ENCODE measurements around the gene RXRA.

Gene RXRA

DNA sequence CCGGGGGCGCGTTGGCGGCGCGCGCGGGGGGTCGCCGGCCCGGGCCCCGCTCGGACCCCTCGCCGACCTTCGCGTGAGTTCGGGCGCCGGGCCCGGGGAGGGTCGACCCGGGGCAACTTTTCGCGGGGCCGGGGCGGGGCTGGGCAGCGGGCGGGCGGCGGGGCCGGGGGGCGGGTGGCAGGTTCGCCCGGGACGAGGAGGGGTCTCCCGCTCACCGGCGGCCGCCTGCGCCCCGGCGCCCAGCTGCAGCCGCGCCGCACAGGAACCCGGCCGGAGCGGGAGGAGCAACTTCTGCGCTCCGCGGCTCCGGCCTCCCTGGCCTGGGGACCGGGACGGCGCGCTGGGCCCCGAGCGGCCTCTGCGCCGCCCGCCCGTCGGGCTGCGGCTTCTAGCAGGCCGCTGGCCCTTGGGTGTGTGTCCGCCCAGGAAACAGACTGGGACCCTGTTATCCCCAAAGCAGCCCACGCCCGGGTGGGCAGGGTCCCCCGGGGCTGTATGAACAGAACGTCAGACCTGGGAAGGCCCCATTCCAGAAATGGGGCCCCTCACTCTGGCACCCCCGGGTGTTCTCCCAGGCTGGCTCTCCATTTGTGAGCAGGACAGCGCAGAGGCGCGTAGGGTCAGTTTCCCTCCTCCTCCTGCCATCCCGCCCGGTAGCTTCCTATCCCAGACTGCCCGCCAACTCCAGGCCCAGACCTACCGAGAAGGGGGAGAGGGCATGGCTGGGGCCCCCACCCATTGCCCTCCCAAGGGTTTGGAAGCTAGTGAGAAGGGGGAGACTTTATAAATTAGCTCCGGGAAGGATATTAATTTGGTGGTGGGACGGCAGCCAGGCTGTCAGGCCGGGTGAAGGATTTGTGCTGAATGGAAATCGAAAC lies 708 bp downstream of the RXRA start:
- no peak for DNase-seq

DNA sequence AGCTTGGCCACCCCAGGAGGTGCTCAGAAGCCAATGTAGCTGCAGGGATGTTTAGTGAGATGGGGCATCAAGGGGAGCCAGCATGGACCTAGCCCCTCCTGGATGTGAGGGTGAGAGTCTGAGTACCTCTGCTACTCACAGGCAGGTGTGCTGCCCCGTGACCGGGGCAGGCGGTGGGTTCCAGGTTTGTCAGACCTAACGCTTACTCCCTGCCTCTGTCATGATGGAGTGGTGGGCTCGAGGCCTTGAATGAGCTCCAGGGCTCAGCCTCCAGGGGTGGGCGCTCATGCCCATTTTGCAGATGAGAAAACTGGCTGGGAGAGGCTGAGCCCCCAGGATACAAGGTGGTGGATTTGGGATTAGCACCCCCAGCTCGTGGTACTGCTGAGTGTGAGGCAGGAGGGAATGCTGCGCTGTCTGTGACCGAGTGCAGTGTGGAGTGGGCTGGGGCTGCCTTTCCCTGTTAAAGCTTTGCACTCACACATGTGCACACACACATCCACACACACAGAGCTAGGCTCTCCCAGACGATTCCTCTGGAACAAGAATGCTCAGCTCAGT lies 1.5 kb downstream of the RXRA start:
- DNase-seq: no peak

DNA sequence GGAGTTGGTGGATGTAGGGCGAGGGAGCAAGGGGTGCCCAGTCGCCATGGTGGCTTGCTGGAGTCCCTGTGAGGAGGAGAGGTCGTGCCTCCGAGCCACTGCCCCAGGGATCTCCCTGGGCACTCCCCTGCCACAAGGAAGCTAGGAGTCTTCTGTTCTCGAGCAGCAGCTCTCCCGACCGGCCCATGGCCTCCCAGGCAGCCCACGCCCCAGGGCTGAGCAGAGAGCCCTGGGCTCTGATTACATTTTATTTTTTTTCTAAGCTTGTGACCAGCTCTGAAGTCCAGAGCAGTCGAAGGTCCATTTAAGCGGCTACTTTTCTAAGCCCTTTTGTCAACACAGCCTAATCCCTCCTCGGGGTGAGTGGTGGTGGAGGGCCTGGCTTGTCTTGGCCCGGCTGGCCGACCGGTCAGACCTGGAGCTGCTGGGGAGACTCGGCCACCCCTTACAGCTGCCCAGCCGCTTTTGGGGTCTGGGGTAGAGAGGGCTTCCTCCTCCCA lies 2.1 kb downstream of the RXRA start:
- DNase-seq: no peak

DNA sequence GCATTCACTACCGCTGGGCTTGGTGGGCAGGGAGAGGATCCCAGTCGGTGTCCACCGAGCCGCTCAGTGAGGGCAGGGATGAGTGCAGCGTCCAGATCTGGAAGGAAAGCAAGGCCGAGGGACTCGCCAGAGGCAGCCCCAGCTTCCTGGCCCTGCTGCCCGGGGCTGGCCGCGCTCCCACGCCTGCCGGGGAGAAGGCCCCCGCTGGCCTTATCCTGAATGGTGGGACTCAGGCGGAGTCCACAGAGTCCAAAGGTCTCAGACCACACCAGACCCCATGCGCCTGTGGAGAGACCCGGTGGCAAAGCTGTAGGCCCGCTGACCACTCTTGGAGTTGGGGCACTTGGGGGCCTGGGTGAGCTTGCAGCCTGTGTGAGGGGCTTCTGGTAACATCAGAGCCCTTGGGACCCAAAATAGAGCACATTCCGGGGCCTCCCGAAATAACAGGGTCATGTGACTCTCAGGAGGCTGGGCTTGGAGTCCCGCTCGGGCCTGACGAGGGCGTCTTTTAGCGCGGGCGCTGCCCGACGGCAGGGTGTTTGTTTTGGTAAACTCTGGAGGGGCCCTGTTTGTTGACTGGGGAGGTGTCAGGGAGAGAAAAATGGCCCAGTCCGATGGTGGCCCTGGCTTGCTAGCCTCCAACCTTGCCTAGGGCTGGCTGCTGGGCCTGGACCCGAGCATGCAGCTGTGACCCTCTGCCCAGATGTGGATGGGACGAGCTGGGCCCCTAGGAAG lies 2.8 kb downstream of the RXRA start:
- no peak for DNase-seq

DNA sequence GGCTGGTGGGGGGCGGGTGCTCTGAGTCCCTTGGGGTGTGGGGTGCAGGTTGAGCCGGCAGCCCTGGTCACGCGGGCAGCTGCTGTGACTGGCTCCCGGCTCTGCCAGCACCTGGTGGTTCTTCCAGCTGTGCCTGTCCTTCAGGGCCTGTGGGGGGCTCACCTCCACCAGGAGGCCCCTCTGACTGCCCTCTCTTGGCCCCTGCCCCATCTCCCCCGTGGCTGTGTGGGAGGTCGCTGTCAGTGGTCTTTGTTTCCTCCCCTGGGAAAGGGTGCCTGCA lies 3.3 kb downstream of the RXRA start:
- no peak for DNase-seq

DNA sequence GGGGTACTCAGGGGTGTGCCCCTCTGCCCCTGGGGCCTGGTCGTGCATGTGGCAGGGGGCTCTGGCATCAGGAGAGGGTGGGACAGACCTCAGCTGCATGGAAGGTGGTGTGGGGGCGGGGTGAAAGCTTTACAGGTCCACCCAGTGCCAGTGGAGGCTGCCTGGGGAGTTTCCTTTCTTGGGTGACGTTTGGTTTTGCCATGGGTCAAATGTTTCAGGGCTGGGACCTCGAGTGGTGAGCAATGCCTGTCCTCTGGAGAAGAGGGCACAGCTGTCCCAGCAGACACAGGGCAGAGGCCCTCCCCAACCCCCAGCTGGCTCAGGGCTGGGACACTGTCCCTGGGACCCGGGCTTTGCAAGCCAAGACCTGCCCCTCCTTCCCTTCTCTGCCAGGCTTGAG lies 3.6 kb downstream of the RXRA start:
- no peak for DNase-seq

DNA sequence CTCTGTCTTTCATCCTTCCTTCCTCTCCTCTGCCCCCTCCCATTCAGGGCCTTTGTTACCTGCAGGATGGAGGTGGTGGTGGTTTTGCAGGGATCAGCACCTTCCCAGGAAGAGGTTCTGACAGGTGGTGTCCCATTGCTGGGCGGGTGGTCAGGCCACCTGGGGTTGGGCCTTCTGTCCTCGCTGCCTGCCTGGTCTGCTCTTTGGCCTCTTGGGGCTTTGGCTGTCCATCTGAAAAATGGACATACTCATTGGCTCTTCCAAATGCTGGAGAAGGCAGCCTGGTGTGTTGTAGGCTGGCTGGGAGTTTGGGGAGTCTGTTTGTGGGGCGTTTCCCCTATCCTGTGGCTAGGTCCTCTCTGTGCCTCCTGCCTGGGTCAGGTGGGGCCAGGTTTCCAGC lies 4.3 kb downstream of the RXRA start:
- no peak for DNase-seq

DNA sequence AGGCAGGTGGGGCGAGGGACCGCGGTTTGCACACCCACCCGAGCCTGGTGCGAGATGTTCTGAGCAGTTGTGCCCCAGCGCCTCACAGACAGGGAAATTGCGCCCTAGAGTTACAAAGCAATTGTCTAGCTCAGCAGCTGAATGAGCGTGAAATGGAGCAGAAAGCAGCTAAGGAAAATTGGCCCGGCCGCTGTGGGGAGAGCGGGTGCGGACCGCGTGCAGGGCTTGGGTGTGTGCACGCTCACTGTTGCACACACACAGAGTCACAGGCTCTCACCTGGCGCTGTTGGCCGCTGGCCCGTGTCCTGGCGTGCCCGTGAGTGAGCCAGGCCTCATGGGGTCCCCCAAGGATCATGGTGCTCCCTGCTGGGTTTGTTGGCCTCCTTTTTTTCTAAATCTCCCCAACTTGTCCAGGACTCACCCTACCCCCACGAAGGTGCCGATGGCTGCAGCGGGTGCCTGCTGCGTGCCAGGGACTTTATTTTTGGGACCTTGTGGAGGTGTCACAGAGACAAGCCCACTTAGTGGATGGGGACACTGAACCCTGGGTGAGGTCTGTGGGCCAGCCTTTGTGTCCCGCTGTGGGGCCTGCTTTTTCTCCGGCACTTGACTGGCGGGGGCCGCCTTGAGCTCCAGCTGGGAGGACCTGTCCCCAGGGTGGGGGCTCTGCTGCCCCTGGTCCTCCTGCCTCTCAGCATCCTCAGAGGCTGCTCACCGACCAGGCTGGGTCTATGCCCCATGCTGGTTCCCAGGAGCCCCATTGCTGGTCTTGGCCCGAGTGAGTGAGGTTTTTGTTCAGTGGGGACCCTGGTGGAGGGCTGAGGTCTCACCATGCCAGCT lies 5.2 kb downstream of the RXRA start:
- DNase-seq: no peak

DNA sequence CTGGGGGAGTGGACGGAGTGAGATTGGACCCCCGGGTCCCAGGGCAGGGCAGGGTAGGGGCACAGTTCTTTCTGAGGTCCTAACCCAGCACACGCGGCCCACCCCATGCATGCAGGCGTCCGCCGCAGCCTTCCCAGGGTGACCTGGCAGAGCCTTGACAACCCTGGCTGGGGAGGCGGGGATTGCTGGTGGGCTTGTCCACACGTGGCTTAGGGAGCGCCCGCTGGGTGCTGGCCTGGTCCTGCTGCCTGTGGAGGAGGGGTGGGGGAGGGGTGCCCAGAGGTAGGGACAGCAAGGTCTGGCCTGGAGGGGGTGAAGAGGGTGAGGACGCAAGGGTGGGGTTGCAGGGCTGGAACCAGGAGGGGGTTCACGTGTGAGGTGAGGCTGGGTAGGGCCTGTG lies 6.0 kb downstream of the RXRA start:
- no peak for DNase-seq

DNA sequence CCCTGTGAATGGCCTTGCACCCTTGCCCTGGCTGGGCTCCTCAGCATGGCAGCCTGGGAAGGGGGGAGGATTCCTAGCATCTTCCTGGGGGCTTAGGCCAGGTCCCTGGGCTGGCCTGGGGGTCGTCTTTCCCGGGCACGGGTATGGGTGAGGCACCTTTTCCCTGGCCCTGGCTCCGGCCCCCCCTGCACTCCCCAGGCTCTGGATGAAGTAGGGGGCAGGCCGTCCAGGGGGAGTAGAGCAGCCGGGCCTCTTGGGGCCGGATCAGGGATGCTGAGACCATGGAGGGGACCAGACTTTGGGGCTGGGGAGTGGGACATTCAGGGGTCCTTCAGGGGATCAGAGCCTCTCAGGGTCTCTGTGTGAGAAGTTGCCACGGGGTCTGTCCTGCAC lies 6.6 kb downstream of the RXRA start:
- no peak for DNase-seq

DNA sequence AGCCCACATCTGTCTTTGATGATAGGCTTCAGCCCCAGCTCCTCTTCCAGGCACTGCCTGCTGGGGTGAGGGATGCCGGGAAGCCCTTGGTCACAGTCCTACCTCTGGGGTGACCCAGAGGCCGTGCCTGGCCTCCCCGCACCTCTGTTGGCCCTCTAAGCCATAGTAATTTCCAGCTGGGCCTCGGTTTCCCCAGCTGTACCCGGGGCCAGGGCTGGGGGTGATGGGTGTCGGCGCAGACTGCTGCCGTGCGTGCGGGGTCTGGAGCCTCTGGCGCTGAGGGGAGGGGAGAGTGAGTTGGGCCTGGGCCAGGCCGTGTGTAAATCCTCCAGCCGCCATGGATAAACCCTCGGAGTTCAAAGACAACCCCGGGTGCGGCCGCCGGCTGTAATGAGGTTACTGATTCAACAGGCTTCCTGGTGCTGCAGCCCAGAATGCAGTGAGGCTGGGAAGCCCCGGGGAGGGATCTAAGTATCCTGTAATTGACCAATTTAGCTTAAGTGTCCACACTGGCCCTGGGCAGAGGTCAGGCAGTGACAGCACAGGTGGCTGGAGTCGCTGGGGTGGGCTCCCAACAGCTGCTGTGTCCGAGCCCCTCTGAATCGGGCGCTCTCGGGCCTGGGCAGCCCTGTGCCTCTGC lies 7.1 kb downstream of the RXRA start:
- no peak for DNase-seq

DNA sequence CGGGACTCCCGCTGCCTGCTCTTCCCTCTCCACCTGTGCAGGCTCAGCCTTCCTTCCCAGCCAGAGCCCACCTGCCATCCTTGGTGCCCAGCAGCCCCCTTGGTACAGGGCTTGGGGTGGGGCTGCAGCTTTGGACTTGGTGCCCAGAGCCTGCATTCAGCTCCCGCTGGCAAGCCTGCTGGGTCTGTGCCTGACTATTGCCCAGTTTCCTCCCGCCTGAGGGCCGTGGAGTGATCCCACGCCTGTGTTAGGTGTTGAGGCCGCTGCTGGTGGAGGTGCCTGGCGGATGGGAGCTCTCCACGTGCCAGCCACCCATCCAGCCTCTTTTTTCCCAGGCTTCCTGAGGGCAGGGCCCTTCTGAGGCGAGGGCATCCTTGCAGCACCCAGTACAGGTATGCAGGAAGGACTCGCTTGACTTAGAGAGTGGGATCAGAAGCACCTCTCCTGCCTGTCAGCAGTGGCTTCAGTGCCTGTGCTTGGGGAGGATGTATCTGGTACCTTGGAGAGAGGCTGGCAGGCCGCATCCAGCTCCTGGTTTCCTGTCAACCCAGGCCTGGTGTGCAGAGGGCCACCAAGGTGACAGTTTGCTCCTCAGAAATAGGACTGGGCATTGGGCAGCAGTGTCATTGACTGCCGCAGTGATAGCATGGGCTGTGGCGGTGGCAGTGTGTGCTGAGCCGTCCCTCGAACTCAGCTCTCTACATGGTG lies 7.8 kb downstream of the RXRA start:
- DNase-seq: no peak

DNA sequence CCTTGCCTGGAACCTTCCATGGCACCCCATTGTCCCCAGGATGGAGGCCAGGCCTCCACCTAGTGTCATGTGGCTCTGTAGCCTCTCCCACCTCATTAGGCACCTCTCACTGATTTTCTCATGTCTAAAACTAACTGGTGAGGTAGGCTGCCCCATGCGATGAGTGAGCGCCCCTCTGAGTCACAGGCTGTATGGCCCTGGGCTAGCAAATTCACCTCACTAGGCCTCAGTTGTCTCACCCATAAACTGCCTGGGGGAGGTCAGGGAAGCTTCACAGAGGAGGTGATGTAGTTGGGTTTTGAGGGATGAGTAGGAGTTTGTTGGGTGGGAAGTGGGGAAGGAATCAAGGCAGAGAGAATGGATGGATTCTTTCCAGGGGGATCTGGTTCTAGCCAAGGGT lies 8.8 kb downstream of the RXRA start:
- DNase-seq: no peak

DNA sequence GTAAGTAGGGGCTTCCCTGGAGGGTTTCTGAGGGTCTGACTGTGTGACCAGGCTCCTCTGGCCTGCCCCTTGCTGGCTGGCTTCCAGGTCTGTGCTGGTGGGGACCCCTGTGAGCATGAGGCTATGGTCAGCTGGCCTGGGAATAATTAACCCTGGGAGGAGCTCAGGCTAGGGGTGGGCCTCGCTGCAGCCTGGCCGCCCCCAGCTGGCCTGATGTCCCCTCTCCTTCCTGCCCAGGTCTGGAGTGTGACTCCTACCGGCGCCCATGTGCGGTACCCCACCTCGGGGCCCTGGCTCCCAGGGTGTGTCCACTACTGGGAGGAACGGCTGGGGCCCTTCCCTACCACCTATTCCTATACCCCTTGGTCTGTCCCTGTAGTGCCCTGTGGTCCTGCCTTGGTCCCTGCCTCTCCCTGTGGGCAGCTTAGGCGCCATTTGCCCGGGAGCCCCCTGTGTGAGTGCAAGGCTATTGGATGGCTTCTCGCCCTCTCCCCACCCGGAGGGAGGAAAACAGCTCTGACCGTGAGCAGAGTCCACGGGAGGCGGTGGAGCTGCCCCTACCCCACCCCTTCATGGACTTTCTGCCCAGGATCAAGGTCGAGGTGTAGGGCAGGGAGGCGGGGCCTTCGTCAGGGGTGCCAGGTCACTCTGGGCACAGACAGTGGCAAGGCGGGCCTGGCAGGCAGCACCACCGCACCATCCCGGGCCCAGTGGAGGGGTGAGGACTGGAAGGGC lies 9.4 kb downstream of the RXRA start:
- no peak for DNase-seq

DNA sequence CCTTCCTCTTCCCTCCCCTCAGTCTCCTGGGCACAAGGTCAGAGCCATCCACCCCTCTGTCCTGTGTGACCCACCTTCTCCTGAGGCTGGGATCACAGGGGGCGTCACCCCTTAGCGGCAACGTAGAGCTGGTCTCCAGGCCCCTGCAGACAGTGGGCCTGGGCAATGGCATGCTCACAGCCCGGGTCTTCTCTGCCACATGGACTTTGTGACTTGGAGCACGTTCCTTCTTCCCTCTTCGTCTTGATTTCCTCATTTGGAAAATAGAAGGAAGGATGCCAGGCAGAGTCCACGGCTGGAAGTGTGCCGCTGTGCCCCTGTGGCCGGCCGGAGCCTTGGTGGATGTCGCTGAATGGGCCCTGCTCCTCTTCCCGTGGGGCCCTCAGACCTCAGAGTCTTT lies 10.0 kb downstream of the RXRA start:
- no peak for DNase-seq

DNA sequence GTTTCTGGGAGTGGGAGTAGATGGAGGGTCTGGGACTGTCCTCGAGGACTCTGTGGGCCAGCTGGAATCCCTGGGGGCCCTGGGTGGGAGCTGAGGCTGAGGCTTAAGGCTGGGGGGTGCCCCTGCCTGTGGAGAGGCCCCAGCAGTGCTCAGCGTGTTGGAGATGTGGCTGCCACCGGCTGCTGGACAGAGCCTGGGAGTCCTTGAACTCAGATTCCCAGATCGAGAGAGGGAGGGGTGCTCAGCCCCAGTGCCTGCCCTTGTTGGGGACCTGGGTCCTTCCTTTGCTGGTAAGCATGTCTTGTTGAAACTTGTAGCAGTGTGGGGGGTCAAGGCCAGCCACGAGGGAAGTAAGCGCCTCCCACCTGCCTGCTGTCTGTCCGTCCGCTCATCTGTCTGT lies 10.7 kb downstream of the RXRA start:
- no peak for DNase-seq

DNA sequence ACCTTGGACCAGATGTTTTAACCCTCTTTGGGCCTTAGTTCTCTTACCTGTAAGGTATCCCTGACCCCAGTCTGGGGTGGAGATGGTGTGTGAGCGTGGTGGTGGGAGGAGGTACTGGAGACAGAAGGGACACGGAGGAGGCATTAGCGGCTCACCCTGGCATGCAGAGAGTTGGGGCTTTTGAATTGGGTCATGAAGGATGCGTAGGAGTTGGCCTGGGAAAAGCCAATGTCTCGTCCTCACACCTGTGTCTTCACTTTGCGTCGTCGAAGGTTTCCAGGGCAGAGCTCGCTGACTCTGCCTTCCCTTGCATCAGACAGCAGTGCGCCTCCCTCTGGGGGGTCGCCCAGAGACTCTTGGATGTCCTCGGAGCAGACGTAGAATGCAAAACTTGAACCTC lies 11.2 kb downstream of the RXRA start:
- DNase-seq: no peak

DNA sequence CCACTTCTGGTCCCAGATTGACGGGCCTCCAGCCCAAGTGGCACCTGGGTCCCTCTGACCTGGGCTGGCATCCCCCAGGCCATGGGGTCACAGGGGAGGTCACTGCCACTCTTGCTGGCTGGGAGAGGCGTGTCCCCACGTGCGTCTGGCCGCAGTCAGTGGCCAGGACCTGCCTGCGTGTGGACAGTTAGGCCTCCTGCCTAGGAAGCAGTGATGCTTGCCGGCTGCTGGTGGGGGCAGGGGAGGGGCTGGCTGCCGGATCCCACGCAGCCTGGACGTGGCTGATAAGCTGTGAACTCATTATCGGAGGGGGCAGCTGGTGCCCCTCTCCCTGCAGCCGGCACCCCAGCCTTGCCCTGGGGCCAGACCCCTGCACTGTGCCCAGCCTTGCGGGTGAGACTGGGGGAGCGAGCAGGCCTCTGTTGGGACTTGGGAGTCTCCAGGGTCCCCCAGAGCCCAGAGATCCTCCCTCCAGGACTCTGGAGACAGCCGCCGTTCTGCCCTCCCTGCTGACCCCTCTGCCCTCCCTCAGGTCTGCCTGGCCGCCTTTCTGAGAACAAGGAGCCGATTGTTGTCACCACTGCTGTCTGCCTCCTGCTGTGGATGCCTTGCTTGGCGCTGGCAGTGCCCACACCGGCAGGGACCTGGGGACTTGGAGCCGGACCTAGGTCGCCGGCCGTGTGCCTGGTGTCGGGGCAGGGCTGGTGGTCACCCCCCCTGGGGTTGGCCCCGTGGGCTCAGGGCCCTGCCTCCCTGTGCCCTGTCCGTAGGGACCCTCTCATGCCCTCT lies 12.3 kb downstream of the RXRA start:
- DNase-seq: no peak

DNA sequence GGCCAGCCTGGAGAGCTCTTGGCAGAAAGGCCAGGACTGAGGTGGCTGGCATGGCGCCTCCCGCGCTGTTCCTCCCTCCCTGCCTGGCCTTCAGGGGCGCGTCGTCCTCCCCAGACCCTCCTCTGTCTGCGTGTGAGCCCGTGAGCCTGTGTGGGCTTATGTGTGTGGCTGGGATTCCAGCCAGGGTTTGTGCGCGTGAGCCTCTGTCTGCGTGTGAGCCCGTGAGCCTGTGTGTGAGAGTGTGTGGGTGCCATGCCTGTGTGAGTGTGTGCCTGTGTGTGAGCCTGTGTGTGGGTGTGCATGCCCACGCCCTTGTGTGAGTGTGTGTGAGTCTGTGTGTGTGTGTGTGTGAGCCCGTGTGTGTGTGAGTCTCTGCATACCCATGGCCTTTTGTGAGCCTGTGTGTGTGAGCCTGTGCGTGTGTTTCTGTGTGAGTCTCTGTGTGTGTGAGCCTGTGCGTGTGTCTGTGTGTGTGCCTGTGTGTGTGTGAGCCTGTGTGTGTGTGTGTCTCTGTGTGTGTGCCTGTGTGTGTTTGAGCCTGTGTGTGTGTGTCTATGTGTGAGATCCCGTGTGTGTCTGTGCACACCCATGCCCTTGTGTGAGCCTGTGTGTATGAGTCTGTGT lies 13.0 kb downstream of the RXRA start:
- DNase-seq: no peak
